HG03558 (cell line): ENCODE results near the gene KDM4B.
"Not testable (repeated sequence)": the region's sequence is repeated elsewhere in the genome, so short reads cannot be mapped to it uniquely, and the experiment has no call there.

ENCODE experiments used
- ATAC-seq: cut with Tn5 transposase; IDR thresholded peaks from one replicate; pipeline ENCODE4 v1.9.1; 2021; ENCODE audit warnings: moderate number of reproducible peaks; ENCODE audit not compliant: unreplicated experiment; ENCODE audit errors: extremely low read depth

Gene KDM4B

DNA sequence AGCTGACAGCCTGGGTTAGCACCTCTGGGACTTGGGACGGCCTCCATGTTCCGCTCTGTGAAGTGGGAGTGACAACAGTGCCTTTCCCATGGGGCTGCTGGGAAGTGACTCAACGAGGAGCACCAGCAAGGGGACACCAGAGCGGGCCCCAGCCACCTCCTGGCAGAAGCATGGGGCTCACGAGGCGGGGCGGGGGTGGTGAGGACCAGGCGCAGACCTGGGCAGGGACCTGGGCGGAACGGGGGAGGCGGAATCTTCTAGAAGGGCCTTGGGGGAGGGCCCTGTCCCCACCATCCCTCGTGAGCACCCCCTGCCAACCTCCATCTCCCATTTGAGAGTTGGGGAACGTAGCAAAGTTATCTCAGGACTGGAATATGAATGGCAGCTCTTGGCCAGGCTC, 37.9 kb downstream of the KDM4B start:
- ATAC-seq, result no peak

DNA sequence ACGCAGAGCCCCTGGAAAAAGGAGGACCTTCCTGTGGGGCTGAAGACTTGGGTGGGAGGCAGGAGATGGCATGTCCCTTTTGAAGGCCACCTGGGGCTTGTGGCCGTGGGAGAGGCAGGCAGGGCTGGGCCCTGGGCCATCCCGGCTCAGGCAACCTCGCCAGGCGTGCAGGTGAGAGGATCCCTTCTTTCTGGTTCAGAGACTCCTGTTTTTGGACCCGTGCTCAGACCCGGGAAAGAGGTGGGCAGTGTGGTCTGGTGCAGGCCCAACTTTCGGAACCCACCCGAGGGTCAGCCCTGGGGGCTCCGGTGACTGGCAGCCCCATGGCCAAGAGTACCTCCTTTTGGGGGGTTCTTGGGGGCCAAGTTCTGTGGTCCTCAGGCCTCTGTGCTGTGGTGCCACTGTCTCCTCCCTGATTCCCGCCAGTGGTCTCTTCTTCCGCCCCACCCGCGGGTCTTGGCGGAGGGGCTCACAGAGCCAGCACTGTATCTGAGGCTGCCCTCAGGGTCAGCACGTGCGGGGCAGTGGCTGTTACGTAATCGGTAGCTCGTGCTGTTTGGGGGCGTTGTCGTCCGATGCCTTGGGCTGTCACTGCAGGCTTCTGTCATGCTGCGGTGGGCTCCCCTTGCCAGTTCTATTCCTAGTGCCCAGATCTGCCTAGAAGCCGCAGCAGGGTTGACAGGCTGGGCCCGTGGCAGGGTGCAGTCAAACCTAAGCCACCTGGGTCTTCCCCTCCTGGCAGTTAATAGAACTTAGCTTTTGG, 42.7 kb downstream of the KDM4B start:
- no peak for ATAC-seq

DNA sequence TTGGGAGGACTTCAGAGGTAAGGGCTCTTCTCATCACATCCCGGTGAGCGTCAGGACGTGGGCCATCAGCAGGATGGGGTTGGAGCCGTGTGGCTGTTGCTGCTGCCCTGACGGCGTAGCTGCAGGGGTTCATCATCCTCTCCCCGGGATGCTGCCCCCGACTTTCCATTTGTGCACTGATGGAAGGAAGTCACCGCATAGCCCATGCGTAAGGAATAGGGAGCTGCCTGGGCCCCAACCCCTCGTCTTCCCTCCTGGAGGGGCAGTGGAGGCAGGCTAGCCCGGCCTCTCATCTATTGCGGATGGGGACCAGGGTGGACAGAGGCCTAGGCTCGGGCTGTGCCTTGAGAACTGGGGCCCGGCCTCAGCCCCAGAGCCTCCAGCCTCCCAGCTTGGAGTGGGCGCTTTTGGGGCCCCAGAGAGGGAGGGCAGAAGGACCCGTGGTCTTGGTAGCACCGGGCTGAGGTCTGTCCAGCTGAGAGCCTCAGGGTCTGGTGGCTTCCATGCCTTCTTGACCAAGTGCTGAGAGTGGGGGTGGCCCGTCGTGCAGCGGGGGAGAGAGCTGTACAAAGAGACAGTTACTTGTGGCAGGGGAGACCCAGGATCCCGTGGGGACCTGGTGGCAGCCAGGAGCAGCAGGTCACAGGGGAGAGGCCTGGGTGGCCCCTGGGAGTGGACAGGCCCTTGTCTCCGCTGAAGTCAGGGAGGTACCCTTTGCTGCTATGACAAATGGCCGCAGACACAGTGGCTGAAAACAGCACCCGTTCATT, 44.0 kb downstream of the KDM4B start:
- no peak for ATAC-seq

DNA sequence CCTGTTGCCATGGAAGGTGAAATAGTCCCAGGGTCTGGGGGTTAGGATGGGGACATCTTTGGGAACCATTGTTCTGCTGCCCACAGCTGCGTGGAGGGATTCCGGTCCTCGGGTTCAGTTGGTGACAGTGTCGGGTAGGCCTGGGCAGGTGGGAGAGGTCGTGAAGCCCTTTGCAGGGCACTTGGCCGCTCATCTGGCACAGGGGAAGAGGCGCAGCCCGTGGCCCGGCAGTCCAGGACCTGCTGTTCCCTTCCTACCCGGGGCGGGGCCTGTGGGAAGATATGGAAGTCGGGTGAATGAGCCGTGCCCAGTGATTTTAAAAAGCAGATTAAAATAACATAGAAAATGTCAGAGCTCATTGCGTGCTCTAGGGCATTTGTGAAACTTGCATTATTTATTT, 44.8 kb downstream of the KDM4B start:
- no peak for ATAC-seq

DNA sequence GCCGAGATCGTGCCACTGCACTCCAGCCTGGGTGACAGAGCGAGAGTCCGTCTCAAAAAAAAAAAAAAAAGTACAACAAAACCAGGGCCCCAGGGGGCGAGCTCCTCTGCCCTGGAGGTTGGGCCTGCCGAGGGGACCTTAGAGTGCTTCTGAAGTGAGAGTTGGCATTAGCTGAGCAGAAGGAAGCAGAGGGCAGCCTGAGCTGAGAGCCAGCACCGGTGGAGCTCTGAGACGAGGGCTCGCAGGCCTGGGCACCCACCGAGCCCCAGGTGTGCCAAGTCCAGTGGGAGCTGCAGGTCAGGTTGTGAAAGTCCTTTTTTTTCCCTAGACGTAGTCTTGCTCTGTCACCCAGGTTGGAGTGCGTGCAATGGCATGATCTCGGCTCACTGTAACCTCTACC, 46.0 kb downstream of the KDM4B start:
- ATAC-seq, result no peak

DNA sequence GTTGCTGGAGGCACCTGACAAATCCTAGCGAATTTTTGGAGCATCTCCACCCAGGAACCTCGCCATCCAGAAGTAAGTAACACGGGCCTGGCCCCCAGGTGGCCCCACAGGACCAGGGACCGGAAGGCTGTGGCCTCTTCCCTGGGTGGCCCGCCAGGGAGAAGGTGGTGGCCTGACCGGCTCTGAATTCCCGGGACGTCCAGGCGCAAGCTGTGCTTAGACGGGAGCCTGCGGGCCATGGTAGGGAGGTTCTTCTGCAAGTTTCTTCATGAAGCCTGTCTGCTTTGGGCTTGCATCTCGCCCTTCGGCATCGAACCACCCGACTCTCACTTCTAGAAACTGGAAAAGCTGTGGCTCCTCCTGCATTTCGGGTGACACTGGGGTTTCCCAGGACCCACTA, 47.4 kb downstream of the KDM4B start:
- ATAC-seq, result no peak

DNA sequence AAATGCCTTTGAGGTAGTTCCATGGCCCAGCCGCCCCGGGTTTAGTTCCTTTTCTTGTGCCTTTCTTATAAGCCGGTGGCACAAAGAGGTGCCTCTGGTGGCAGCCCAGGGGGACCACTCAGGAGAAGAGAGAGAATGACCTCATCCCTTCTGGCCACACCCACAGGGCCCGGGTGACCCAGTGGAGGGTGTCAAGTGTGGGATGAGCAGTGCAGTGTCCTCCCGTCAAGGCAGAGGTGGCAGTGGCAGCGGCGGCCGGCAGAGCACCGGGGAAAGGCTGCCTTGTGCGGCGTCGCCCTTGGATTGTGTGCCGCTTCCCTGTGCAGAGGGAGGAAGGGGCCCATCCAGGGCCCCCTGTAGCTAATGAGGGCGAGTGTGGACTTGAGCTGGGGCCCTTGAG, 47.9 kb downstream of the KDM4B start:
- no peak for ATAC-seq

DNA sequence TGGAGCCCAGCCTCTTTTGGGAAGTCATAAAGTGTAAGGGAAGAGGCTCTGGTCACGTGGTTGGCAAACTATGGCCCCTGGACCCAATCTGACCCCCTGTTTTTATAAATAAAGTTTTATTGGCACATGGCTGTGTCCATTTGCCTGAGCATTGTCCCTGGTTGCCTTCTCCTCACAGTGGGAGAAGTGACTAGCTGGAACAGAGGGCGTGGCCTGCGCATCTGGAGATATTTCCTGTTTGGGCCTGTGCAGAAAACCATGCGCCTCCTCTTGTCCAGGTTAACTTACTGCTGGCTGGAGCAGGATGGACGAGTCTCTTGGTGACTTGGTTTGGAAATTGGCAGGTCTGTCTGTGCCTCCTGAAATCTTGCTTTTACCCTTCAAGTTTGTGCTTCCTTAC, 48.3 kb downstream of the KDM4B start:
- no peak for ATAC-seq

DNA sequence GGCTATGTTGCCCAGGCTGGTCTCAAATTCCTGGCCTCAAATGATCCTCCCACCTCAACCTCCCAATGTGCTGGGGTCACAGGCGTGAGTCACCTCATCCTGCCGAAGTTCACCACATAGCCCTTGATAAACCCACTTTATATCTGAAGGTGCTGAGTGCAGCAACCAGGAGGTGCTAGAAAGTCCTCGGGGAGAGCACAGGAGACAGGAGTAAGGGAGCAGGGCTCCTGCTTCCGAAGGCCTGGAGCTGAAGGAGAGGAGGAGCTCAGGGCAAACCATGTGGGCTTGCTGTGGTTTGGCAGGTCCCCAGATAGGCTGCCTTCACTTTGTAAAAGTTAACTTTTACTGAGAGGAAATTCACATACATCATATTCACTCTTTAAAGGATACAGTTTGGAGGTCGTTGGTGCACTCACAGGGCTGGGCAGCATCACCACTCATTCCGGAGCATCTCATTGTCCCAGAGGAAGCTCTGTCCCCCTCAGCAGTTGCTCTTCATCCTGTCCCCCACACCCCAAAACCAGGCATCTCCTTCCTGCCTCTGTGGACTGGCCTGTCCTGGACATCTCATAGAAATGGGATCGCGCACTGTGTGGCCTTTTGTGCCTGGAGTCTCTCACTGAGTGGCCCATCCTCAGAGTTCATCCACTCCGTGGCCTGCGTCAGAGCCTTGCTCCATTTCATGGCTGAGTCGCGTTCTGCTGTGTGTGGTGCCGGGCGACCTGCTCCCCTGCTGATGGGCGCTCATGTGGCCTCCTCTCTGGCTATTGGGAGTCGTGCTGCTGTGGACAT, 49.5 kb downstream of the KDM4B start:
- no peak for ATAC-seq

DNA sequence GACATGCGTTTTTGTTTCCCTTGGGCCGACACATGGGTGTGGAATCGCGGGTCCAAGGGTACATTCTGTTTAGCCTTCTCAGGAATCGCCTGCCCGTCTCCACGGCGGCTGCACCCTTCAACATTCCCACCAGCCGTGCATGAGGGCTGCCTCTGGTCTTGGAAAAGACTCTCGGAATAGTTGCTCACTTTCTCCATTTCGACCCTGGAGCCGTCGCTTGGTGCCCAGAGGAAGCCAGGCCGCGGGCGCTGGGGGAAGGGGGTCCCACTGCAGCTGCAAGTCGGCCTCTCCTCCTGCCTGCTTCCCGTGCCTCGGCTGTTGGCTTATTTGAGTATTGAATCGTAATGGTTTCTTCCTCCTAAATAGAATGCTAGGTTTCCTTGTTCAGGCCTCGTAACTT, 51.5 kb downstream of the KDM4B start:
- ATAC-seq, result no peak

DNA sequence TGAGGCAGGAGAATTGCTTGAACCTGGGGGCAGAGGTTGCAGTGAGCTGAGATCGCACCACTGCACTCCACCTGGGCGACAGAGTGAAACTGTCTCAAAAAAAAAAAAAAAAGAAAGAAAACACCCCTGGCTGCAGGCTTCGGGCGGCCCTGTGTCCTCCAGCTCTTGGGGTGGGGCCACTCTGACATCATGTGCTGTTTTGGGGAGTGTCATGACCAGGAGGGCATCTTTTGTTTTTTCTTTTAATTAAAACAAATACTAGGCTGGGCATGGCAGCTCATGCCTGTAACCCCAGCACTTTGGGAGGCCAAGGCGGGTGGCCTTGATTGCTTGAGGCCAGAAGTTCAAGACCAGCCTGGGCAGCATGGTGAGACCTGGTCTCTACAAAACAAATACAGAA, 52.1 kb downstream of the KDM4B start:
- ATAC-seq, result no peak

DNA sequence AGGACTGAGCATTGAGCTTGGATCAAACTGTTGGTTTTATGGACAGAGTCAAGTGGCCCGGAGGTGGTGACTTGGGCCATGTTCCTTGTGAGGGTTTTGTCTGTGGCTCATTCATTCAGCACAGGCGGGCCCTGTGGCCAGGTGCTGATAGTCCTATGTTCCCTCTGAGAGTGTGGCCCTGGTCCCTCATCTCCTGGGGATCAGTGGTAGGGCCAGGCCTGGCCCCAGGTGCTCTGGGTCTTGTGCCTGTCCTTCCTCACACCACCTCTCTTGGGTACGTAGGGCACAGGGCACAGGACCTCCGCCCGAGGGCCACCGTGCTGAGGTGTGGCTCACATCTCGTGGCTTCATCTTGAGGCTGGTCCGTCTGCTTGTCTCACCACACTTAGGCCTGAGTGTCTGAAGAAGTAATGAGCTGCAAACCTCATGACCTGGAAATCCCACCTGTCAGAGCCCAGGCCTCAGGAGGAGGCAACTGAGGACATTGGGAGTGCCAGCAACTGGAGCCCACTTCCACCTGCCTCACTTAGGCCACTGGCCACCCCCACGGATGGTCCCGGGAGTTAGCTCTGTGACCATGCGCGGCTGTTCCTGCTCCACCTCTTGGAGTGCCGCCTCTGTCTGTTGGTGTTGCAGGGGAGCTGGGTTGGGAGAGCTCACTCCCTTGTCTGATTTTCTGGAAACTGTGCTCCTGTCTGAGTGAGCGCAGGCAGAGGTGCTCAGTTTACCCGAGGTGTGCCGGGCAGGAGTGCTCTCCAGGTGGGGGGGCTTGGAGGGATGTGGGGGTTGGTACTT, 53.4 kb downstream of the KDM4B start:
- no peak for ATAC-seq

DNA sequence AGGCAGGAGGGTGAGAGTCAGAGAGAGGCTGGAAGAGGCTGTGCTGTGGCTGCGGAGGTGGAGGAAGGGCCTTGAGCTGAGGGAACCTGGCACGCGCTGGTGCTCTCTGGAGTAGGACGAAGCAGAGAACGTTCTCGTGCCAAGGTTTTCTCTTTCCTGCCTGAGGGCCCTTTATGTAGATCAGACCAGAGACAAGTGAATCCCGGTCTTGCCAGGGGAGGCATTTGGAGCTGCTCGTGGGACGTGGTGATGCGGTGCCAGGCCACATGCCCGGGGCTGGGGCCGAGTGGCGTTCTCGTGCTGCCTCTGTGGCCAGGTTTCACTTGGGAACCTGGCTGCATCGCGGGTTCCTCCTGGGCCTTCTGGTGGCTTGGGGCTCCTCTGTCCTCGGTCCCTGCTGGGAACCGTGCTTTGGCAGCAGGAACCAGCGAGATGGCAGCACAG, 54.2 kb downstream of the KDM4B start:
- no peak for ATAC-seq

DNA sequence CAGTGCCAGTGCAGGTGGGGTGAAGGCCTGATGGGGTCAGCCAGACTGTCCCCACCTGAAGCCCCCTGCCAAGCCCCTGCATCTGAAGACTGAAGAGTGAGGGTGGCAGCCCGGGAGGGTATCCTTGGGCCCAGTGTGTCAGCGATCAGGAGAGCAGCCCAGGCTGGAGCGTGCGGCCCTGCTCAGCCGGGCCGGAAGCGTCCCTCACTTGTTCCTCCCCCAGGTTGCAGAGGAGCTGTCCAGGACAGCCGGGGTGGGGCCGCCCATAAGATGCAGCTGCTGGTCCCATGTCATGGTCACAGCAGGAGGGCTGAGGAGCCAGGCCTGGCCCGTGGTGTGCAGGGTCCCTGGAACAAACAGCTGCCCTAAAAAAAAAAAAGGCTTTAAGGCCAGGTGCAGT, 55.4 kb downstream of the KDM4B start:
- ATAC-seq, result no peak

DNA sequence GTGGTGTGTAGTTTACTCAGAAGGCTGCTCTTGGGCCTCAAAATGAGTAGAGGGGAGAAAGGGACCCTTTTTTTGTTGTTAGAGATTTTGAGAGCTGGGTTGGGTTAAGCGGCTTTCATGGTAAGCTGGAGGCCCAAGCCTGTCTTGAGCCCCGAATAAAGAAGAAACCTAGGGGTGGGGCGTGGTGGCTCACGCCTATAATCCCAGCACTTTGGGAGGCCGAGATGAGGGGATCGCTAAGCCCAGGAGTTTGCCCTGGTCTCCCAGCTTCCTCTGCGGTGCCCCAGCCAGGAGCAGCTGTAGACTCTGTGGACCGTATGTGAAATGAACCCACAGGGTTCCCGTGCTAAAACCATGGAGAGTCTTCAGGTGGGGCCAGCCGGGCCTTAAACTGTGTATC, 56.1 kb downstream of the KDM4B start:
- ATAC-seq, result no peak

DNA sequence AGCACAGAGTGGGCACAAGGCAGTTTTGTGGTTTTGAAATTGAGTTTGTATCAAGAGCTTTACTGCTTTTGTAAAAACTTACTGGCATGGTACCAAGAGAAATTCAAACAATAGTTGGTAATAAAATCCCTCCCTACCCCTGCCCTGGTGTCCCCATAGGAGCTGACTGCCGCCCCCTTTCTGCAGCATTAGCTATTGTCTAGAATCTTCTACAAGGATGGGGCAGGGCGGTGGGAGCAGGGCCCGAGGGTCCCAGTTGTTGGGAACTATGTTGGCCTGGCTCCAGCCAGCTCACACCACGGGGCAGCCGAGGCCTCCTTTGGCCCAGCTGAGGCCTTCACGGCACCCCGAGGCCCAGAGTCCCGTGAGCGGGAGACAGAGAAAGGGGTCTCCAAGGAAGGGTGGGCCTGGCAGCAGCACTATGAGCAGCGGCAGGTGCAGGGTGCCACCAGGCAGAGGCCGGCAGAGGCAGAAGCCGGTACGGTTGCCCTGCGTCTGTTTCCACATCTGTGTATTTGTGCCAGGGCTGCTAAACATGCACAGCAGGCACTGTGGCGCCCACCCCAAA, 57.9 kb downstream of the KDM4B start:
- ATAC-seq, result no peak

DNA sequence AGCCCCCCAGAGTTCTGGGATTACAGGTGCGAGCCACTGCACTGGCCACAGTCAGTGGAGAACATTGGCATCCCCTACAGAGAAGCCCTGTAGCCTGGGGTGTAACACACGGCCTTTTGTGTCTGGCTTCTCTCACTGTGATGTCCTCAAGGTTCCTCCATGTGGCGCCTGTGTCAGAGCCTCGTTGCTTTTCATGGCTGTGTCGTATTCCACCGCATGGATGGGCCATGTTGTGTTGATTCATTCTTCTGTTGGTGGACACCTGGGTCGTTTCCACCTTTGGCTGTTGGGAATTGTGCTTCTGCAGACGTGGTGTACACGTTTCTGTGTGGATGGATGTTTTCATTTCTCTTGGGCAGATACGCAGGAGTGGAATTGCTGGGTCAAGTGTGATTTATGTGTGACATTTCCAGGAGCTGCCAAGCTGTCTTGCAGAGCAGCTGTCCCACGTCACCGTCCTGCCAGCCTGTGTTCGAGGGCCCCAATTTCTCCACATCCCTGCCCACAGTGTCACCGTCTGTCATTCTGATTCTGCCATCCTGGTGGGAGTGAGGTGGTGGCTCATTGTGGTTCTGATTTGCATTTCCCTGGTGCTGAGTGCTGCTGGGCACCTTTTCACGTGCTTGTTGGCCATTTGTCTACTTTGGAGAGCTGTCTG, 59.4 kb downstream of the KDM4B start:
- ATAC-seq, result no peak

DNA sequence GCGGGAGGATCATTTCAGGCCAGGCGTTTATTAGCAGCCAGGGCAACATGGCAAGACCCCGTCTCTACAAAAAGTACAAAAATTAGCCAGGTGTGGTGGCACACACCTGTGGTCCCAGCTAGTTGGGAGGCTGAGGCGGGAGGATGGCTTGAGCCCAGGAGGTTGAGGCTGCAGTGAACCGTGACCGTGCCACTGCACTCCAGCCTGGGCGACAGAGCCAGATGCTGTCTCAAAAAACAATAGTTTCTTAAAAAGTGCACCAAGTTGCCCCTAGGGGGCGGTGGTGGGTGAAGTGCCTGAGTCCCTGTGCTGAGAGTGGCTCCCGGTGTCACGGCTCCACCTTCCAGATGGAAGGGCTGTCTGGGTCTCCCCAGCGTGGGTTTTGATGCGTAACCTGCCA, 60.7 kb downstream of the KDM4B start:
- not testable (repeated sequence) for ATAC-seq

DNA sequence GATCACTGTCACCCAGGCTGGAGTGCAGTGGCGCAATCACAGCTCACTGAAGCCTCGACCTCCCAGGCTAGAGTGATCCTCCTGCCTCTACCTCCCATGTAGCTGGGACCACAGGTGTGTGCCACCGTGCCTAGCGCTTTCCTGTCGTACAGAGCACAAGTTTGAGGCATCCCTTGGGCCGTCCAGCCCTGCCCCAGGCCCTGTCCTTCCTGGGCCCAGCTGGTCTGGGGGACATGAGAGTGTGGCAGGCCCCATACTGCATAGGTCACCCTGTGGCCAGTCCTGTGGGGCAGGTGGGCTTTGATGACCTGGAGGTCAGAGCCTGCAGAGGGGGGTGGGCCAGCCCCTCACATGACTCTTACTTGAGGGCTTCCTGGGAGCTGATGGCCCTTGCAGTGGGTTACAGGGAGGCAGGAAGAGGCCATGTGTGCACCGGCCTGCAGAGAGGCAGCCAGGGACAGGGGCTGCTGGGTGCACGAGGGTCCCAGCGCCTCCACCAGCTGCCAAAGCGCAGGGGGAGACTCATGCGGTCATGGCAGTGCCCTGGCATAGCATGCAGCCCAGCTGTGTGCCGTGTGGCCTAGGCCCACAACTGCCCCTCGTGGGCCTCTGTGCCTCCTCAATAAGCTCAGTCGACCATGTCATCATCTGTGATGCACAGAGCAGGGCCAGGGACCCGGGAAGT, 61.4 kb downstream of the KDM4B start:
- ATAC-seq, result no peak
